IMR-90 (cell line): ENCODE data around the gene MTIF3. TPM values are rescaled to one million over a fixed set of nuclear protein-coding genes. Genes with fewer than 3 reads are reported as not detected.

Source experiments
- ATAC-seq: fragments of 200-7000 bp; cut with Tn5 transposase; 2 replicates; pipeline ENCODE4 v1.9.1; 2020; ENCODE audit warnings: low read depth, mild to moderate bottlenecking, moderate library complexity
- BruUV-seq: library from RNA; stranded (reverse); fragments of 400-500 nt; replicated peaks from 2 replicates; lab custom pipeline; 2021; lab: Mats Ljungman, UMichigan
- CTCF ChIA-PET: fragments of 300-600 bp; formaldehyde crosslinking; extraction: SDS; loops from one replicate; lab custom pipeline; 2021; ENCODE audit warnings: antibody characterized with exemption; lab: Yijun Ruan, JAX
- POLR2A ChIA-PET: fragments of 300-600 bp; sonication (Branson Sonifier 250); formaldehyde crosslinking; loops from one replicate; lab custom pipeline; 2022; ENCODE audit warnings: antibody characterized with exemption; ENCODE audit not compliant: unreplicated experiment; lab: Charles Lee
- DNase-seq: peaks from one replicate; pipeline ENCODE4 v3.0.0; 2013
- H2AFZ ChIP-seq: replicated peaks from 2 replicates; pipeline ENCODE3; 2013; ENCODE audit warnings: low read length, mild to moderate bottlenecking; ENCODE audit not compliant: poor library complexity
- H2AK5ac ChIP-seq: 2 replicates; pipeline ENCODE4 v1.6.1; 2013; ENCODE audit warnings: low read depth, low read length, inconsistent platforms
- H2AK9ac ChIP-seq: replicated peaks from 2 replicates; pipeline ENCODE3; 2013; ENCODE audit warnings: mild to moderate bottlenecking, low read depth, low read length, moderate library complexity; ENCODE audit not compliant: poor library complexity
- H2BK120ac ChIP-seq: 2 replicates; pipeline ENCODE4 v1.6.1; 2013; ENCODE audit warnings: low read depth, low read length, inconsistent platforms
- H2BK15ac ChIP-seq: 3 replicates; pipeline ENCODE4 v1.6.1; 2013; ENCODE audit warnings: low read depth, low read length, inconsistent platforms
- H2BK20ac ChIP-seq: 2 replicates; pipeline ENCODE4 v1.6.1; 2013; ENCODE audit warnings: low read depth, mild to moderate bottlenecking, inconsistent platforms, low read length, moderate library complexity
- H2BK5ac ChIP-seq: 2 replicates; pipeline ENCODE4 v1.6.1; 2013; ENCODE audit warnings: mild to moderate bottlenecking, low read depth, low read length, inconsistent platforms; ENCODE audit not compliant: poor library complexity, severe bottlenecking
- H3K14ac ChIP-seq: replicated peaks from 2 replicates; pipeline ENCODE4 v1.6.1; 2013; ENCODE audit warnings: low read depth, low read length, inconsistent platforms
- H3K18ac ChIP-seq: 2 replicates; pipeline ENCODE4 v1.6.1; 2013; ENCODE audit warnings: low read depth, low read length, control low read depth
- H3K23ac ChIP-seq: 2 replicates; pipeline ENCODE4 v1.6.1; 2013; ENCODE audit warnings: low read depth, low read length, inconsistent platforms
- H3K27ac ChIP-seq: 2 replicates; pipeline ENCODE4 v1.5.1; 2013; ENCODE audit warnings: mild to moderate bottlenecking, control low read depth, low read length; ENCODE audit not compliant: insufficient read depth
- H3K27me3 ChIP-seq: 2 replicates; pipeline ENCODE4 v1.6.1; 2013; ENCODE audit warnings: low read length; ENCODE audit not compliant: control insufficient read depth, insufficient read depth
- H3K36me3 ChIP-seq: 2 replicates; pipeline ENCODE4 v1.6.1; 2013; ENCODE audit warnings: low read length, mixed read lengths; ENCODE audit not compliant: control insufficient read depth, insufficient read depth
- H3K4ac ChIP-seq: 2 replicates; pipeline ENCODE4 v1.6.1; 2013; ENCODE audit warnings: low read depth, low read length, inconsistent platforms
- H3K4me1 ChIP-seq: 2 replicates; pipeline ENCODE4 v1.6.1; 2013; ENCODE audit warnings: low read length, mixed read lengths; ENCODE audit not compliant: control insufficient read depth, insufficient read depth
- H3K4me2 ChIP-seq: 2 replicates; pipeline ENCODE4 v1.6.1; 2013; ENCODE audit warnings: low read depth, mild to moderate bottlenecking, control low read depth, low read length, moderate library complexity
- H3K4me3 ChIP-seq: 2 replicates; pipeline ENCODE4 v1.5.1; 2013; ENCODE audit warnings: low read depth, mild to moderate bottlenecking, control low read depth, low read length, moderate library complexity; ENCODE audit not compliant: insufficient read depth
- H3K56ac ChIP-seq: 2 replicates; pipeline ENCODE4 v1.6.1; 2013; ENCODE audit warnings: low read length, inconsistent platforms; ENCODE audit not compliant: insufficient read depth; ENCODE audit errors: extremely low read depth
- H3K79me1 ChIP-seq, 2 experiments: 2 replicates each; pipeline ENCODE4 v1.6.1; 2013; ENCODE audit warnings: low read length in 2 of 2, inconsistent platforms in 1 of 2, low read depth in 1 of 2
- H3K9ac ChIP-seq: 2 replicates; pipeline ENCODE4 v1.6.1; 2013; ENCODE audit warnings: low read depth, low read length, control low read depth
- H3K9me1 ChIP-seq: 2 replicates; pipeline ENCODE4 v1.6.1; 2013; ENCODE audit warnings: low read length, inconsistent platforms; ENCODE audit not compliant: insufficient read depth
- H3K9me3 ChIP-seq: 2 replicates; pipeline ENCODE4 v1.6.1; 2013; ENCODE audit warnings: low read length; ENCODE audit not compliant: control insufficient read depth, insufficient read depth
- H4K20me1 ChIP-seq: 2 replicates; pipeline ENCODE4 v1.6.1; 2013; ENCODE audit warnings: low read length, inconsistent platforms; ENCODE audit not compliant: insufficient read depth
- H4K5ac ChIP-seq: 2 replicates; pipeline ENCODE4 v1.6.1; 2013; ENCODE audit warnings: mild to moderate bottlenecking, low read depth, low read length, control low read depth
- H4K8ac ChIP-seq, 2 experiments: 2 replicates each; pipeline ENCODE4 v1.6.1; 2013; ENCODE audit warnings: low read depth in 2 of 2, low read length in 2 of 2, control low read depth in 1 of 2, inconsistent platforms in 1 of 2
- H4K91ac ChIP-seq: 2 replicates; pipeline ENCODE4 v1.6.1; 2013; ENCODE audit warnings: low read depth, low read length, inconsistent platforms; ENCODE audit not compliant: insufficient read depth
- BHLHE40 ChIP-seq: fragments of 150-350 bp; IDR thresholded peaks from 2 replicates; pipeline ENCODE4 v1.6.1; 2016; ENCODE audit warnings: mild to moderate bottlenecking, low read depth, low read length
- CEBPB ChIP-seq: IDR thresholded peaks from 2 replicates; pipeline ENCODE4 v1.6.1; 2012; ENCODE audit warnings: low read depth, low read length, improper control_type of control experiment
- CHD1 ChIP-seq: IDR thresholded peaks from 2 replicates; pipeline ENCODE4 v1.6.1; 2012; ENCODE audit warnings: low read depth, low read length, improper control_type of control experiment
- FOS ChIP-seq: fragments of 150-350 bp; IDR thresholded peaks from 2 replicates; pipeline ENCODE4 v1.6.1; 2016; ENCODE audit warnings: low read depth, low read length
- MAZ ChIP-seq: IDR thresholded peaks from 2 replicates; pipeline ENCODE4 v1.6.1; 2012; ENCODE audit warnings: low read depth, mild to moderate bottlenecking, low read length, improper control_type of control experiment, moderate library complexity, borderline replicate concordance
- MXI1 ChIP-seq: IDR thresholded peaks from 2 replicates; pipeline ENCODE4 v1.6.1; 2012; ENCODE audit warnings: low read depth, mild to moderate bottlenecking, low read length, moderate library complexity, borderline replicate concordance
- RAD21 ChIP-seq: IDR thresholded peaks from 2 replicates; pipeline ENCODE4 v1.6.1; 2012; ENCODE audit warnings: low read length, improper control_type of control experiment
- RFX5 ChIP-seq: IDR thresholded peaks from 2 replicates; pipeline ENCODE4 v1.8.0; 2012; ENCODE audit warnings: low read depth, mild to moderate bottlenecking, low read length, moderate library complexity
- WGBS, 2 experiments: methylation state at CpG; one replicate each; pipeline versions ENCODE4 v1.1.5 to v1.1.7; 2013; ENCODE audit warnings: missing lambda C conversion rate in 2 of 2; ENCODE audit not compliant: insufficient read length in 1 of 2; ENCODE audit errors: extremely low coverage in 2 of 2; 5-methylcytosine and 5-hydroxymethylcytosine counted together
- dilution Hi-C: fragments of 300-500 bp; cut with HindIII; formaldehyde crosslinking; loops from one replicate; pipeline ENCODE4 v1.14.3; 2018; ENCODE audit warnings: low sequenced_read_pairs; ENCODE audit not compliant: unreplicated experiment
- in situ Hi-C: fragments of 300-500 bp; cut with MboI; formaldehyde crosslinking; loops from 3 replicates; pipeline ENCODE4 v1.14.3; 2019; ENCODE audit warnings: low sequenced_read_pairs, inconsistent platforms, mixed read lengths
- intact Hi-C: fragments of 100-400 bp; cut with micrococcal nuclease; formaldehyde crosslinking; loops from 2 replicates; pipeline ENCODE4 v1.10.0; 2022
- polyA plus RNA-seq, 3 experiments: library from polyadenylated mRNA; depleted of rRNA; stranded (reverse); fragments of >200 nt; gene quantifications; 2 replicates each; pipeline ENCODE4 v1.2.3, GENCODE V29; 2012; ENCODE audit warnings: low replicate concordance in 1 of 3
- total RNA-seq: library from RNA; depleted of rRNA; stranded (reverse); fragments of >200 nt; gene quantifications from 2 replicates; pipeline ENCODE4 v1.2.3, GENCODE V29; 2012

The MTIF3 gene
- total and polyA plus RNA-seq, 2 of the 4 experiments (the other 2 are of a cell fraction) = 31.7 to 41.0 TPM

GRCh38 chr13:27466513-27466912, 16.1 kb upstream of the MTIF3 start:
- no peaks in the 10 kb centered on the region for H3K79me1 ChIP-seq
- H3K9ac ChIP-seq = no peak overlapping the region
- BruUV-seq = no TSS peak
- peaks cover 13% of the 10 kb centered on the region for H3K27me3 ChIP-seq
- H4K8ac ChIP-seq = no peak overlapping the region
- no peak overlapping the region for H2BK120ac ChIP-seq
- no peak overlapping the region for H3K27ac ChIP-seq
- no peak overlapping the region for H2AK9ac ChIP-seq
- H3K4me1 ChIP-seq = no peaks in the 10 kb centered on the region
- H2AK5ac ChIP-seq = no peak overlapping the region
- ChIA-PET CTCF (no interaction called here), POLR2A (no interaction called here)
- H3K4me2 ChIP-seq = no peak overlapping the region
- no peak overlapping the region for H2BK5ac ChIP-seq
- no peak overlapping the region for H4K91ac ChIP-seq
- no peaks in the 10 kb centered on the region for H4K20me1 ChIP-seq
- no peak overlapping the region for H3K56ac ChIP-seq
- no peak for TF ChIP-seq CEBPB
- TF ChIP-seq FOS = no peak
- TF ChIP-seq MXI1 = no peak
- no peak for TF ChIP-seq MAZ
- TF ChIP-seq BHLHE40 = no peak
- TF ChIP-seq CHD1 = no peak
- TF ChIP-seq RAD21 = no peak
- no peak for TF ChIP-seq RFX5
- no peak overlapping the region for H2BK15ac ChIP-seq
- no peaks in the 10 kb centered on the region for H3K9me1 ChIP-seq
- H2AFZ ChIP-seq = no peak overlapping the region
- no peak overlapping the region for H3K23ac ChIP-seq
- ATAC-seq (no peak), DNase-seq (no peak)
- H3K18ac ChIP-seq = no peak overlapping the region
- WGBS, 2 experiments = no CpG with 5 or more reads among the region's 3 CpGs
- no peaks in the 10 kb centered on the region for H3K9me3 ChIP-seq
- intact Hi-C loops = no loop called here
- no peak overlapping the region for H4K5ac ChIP-seq
- H2BK20ac ChIP-seq = no peak overlapping the region
- no peak overlapping the region for H3K14ac ChIP-seq
- H3K4me3 ChIP-seq = no peak overlapping the region
- no peak overlapping the region for H3K4ac ChIP-seq
- H3K36me3 ChIP-seq = no peaks in the 10 kb centered on the region
- dilution Hi-C loops = no loop called here
- in situ Hi-C loops = no loop called here
